Neural progenitor cell (in vitro differentiated cells): ENCODE data around the gene RCOR1. TPM values are rescaled to one million over a fixed set of nuclear protein-coding genes. Genes with fewer than 3 reads are reported as not detected.

Experiments
- DNase-seq: peaks from one replicate; pipeline ENCODE4 v3.0.0-alpha.2; 2016; ENCODE audit warnings: low spot score
- H2AFZ ChIP-seq: fragments of 200-600 bp; sonication (generic); replicated peaks from 2 replicates; pipeline ENCODE4 v1.6.1; 2016; ENCODE audit warnings: antibody characterized with exemption
- H3F3A ChIP-seq: fragments of 200-600 bp; sonication (generic); 2 replicates; pipeline ENCODE4 v1.6.1; 2016; ENCODE audit warnings: antibody characterized with exemption, low read depth
- H3K27ac ChIP-seq: fragments of 200-600 bp; sonication (generic); 2 replicates; pipeline ENCODE4 v1.5.1; 2016; ENCODE audit warnings: mild to moderate bottlenecking
- H3K27me3 ChIP-seq: fragments of 200-600 bp; sonication (generic); 2 replicates; pipeline ENCODE4 v1.6.1; 2016; ENCODE audit warnings: mild to moderate bottlenecking, moderate library complexity
- H3K36me3 ChIP-seq: fragments of 200-600 bp; sonication (generic); 2 replicates; pipeline ENCODE4 v1.5.1; 2016
- H3K4me1 ChIP-seq: fragments of 200-600 bp; sonication (generic); 2 replicates; pipeline ENCODE4 v1.6.1; 2016; ENCODE audit warnings: mixed run types
- H3K4me2 ChIP-seq: fragments of 200-600 bp; sonication (generic); 2 replicates; pipeline ENCODE4 v1.6.1; 2016
- H3K4me3 ChIP-seq: fragments of 200-600 bp; sonication (generic); 2 replicates; pipeline ENCODE4 v1.5.1; 2016
- H3K79me2 ChIP-seq: fragments of 200-600 bp; sonication (generic); 2 replicates; pipeline ENCODE4 v1.6.1; 2016; ENCODE audit warnings: low read depth
- H3K9ac ChIP-seq: fragments of 200-600 bp; sonication (generic); 2 replicates; pipeline ENCODE4 v1.6.1; 2016
- H3K9me3 ChIP-seq: fragments of 200-600 bp; sonication (generic); 2 replicates; pipeline ENCODE4 v1.5.1; 2016; ENCODE audit warnings: low read depth
- H4K20me1 ChIP-seq: fragments of 200-600 bp; sonication (generic); 2 replicates; pipeline ENCODE4 v1.6.1; 2016; ENCODE audit warnings: low read depth
- H3K27ac Mint-ChIP-seq: 3 replicates; pipeline ENCODE4 v1.8.0; 2021; ENCODE audit warnings: mixed read lengths
- H3K27me3 Mint-ChIP-seq: 2 replicates; pipeline ENCODE4 v1.8.0; 2022; ENCODE audit warnings: low read depth, mild to moderate bottlenecking, inconsistent platforms, moderate library complexity, mixed read lengths; ENCODE audit not compliant: insufficient read depth
- H3K36me3 Mint-ChIP-seq: 3 replicates; pipeline ENCODE4 v1.8.0; 2021; ENCODE audit warnings: mixed read lengths
- H3K4me1 Mint-ChIP-seq: 3 replicates; pipeline ENCODE4 v1.8.0; 2021; ENCODE audit warnings: mixed read lengths
- H3K4me3 Mint-ChIP-seq: 3 replicates; pipeline ENCODE4 v1.8.0; 2021; ENCODE audit warnings: mild to moderate bottlenecking, moderate library complexity, mixed read lengths
- H3K9me3 Mint-ChIP-seq: 3 replicates; pipeline ENCODE4 v1.8.0; 2020; ENCODE audit warnings: mixed read lengths
- EZH2 ChIP-seq: fragments of 200-600 bp; sonication (generic); IDR thresholded peaks from 2 replicates; pipeline ENCODE4 v1.6.1; 2017; ENCODE audit warnings: antibody characterized with exemption, mild to moderate bottlenecking, moderate library complexity
- EZH2phosphoT487 ChIP-seq: fragments of 200-600 bp; sonication (generic); IDR thresholded peaks from 2 replicates; pipeline ENCODE4 v1.6.1; 2017; ENCODE audit warnings: antibody characterized with exemption
- total RNA-seq: library from RNA; depleted of rRNA; stranded (reverse); fragments of >200 nt; gene quantifications from 2 replicates; pipeline ENCODE4 v1.2.3, GENCODE V29; 2015; ENCODE audit warnings: low replicate concordance
- TF ChIP-seq, protein P1 (sequence below): fragments of 200-600 bp; sonication (generic); IDR thresholded peaks from 2 replicates; pipeline ENCODE4 v1.5.1; 2017; ENCODE audit warnings: antibody characterized with exemption, mild to moderate bottlenecking

RCOR1 gene
- total RNA-seq, 1 donor from 2014 or later, result 33.7 TPM

DNA sequence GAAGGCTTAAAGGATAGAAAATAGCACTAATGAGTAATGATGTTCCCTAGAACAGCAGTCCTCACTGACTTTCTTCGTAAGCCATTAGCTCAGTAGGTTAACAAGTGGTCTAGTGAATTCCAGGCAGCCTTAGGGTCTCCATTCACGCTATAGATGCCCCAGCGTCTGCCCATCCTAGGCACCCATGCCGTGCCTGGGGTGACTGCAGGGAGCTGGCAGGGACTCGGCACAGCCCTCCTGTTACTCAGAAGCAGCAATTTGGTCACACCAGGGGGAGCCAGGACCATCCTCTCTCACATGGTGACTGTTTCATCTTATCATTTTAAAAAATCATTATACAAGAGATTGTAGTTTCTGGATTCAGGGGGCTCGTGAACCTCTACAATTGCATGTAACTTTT is 118.8 kb downstream of the RCOR1 start:
- H4K20me1 ChIP-seq, result no peaks in the 10 kb centered on the region
- H3K27ac ChIP-seq, result no peak overlapping the region
- peaks cover 4% of the 10 kb centered on the region for H3F3A ChIP-seq
- Mint-ChIP-seq H3K27ac (no peak overlapping the region), H3K27me3 (no peaks in the 10 kb centered on the region), H3K36me3 (peaks cover 28% of the 10 kb centered on the region), H3K9me3 (no peaks in the 10 kb centered on the region), H3K4me3 (no peak overlapping the region), H3K4me1 (no peaks in the 10 kb centered on the region)
- H3K79me2 ChIP-seq, result peaks cover 3% of the 10 kb centered on the region
- H3K9me3 ChIP-seq, result no peaks in the 10 kb centered on the region
- no peaks in the 10 kb centered on the region for H3K27me3 ChIP-seq
- no peak overlapping the region for H3K4me2 ChIP-seq
- no peak overlapping the region for H3K9ac ChIP-seq
- H3K4me1 ChIP-seq, result no peaks in the 10 kb centered on the region
- no peak overlapping the region for H2AFZ ChIP-seq
- DNase-seq, result no peak
- H3K36me3 ChIP-seq, result peaks cover 13% of the 10 kb centered on the region
- no peak for TF ChIP-seq EZH2
- H3K4me3 ChIP-seq, result no peak overlapping the region

DNA sequence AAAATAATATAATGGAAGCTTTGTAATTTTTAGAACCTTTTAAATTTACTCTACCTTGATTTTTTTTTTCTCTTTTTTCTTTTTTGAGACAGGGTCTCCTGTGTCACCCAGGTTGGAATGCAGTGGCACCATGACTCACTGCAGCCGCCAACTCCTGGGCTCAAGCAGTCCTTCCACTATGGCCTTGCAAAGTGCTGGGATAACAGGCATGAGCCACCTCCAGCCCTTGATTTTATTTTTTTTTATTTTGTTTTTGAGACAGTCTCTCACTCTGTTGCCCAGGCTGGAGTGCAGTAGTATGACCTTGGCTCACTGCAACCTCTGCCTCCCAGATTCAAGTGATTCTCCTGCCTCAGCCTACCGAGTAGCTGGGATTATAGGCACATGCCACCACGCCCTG is 119.5 kb downstream of the RCOR1 start:
- no peak overlapping the region for H3K4me3 ChIP-seq
- H3K9ac ChIP-seq, result no peak overlapping the region
- TF ChIP-seq EZH2phosphoT487 (no peak), EZH2 (no peak)
- TF ChIP-seq, protein P1, sequence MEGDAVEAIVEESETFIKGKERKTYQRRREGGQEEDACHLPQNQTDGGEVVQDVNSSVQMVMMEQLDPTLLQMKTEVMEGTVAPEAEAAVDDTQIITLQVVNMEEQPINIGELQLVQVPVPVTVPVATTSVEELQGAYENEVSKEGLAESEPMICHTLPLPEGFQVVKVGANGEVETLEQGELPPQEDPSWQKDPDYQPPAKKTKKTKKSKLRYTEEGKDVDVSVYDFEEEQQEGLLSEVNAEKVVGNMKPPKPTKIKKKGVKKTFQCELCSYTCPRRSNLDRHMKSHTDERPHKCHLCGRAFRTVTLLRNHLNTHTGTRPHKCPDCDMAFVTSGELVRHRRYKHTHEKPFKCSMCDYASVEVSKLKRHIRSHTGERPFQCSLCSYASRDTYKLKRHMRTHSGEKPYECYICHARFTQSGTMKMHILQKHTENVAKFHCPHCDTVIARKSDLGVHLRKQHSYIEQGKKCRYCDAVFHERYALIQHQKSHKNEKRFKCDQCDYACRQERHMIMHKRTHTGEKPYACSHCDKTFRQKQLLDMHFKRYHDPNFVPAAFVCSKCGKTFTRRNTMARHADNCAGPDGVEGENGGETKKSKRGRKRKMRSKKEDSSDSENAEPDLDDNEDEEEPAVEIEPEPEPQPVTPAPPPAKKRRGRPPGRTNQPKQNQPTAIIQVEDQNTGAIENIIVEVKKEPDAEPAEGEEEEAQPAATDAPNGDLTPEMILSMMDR, result no peak
- Mint-ChIP-seq H3K36me3 (peaks cover 25% of the 10 kb centered on the region), H3K4me3 (no peak overlapping the region), H3K4me1 (no peaks in the 10 kb centered on the region), H3K9me3 (no peaks in the 10 kb centered on the region), H3K27ac (no peak overlapping the region), H3K27me3 (no peaks in the 10 kb centered on the region)
- H3K27me3 ChIP-seq, result no peaks in the 10 kb centered on the region
- H3K27ac ChIP-seq, result no peak overlapping the region
- peaks cover 1% of the 10 kb centered on the region for H4K20me1 ChIP-seq
- peaks cover 3% of the 10 kb centered on the region for H3K79me2 ChIP-seq
- no peak overlapping the region for H2AFZ ChIP-seq
- no peaks in the 10 kb centered on the region for H3K9me3 ChIP-seq
- peaks cover 4% of the 10 kb centered on the region for H3F3A ChIP-seq
- peaks cover 12% of the 10 kb centered on the region for H3K36me3 ChIP-seq
- no peak overlapping the region for H3K4me2 ChIP-seq
- no peak for DNase-seq
- no peaks in the 10 kb centered on the region for H3K4me1 ChIP-seq

DNA sequence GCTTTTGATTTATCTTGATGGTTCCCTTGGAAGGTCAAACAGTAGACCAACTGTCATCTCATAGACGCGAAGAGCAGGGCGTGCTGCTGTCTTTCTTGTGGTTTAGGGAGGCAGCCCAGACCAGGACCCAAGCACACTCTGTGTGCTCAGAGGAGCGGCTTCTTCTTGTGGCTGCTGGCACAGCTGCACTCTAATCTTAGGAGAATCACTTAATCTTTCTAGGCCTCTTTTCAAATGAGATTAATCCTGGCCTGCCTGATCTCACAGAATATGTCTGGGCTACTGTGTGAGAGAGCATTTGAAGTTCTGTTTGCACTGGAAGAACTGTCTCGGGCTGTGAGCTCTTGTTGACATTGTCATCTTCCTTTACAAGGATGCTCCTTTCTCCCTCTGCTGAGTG is 124.8 kb downstream of the RCOR1 start:
- Histone ChIP-seq H3K27me3 (no peaks in the 10 kb centered on the region), H3K9me3 (no peaks in the 10 kb centered on the region), H3K4me2 (no peak overlapping the region), H3K79me2 (peaks cover 3% of the 10 kb centered on the region), H3F3A (no peaks in the 10 kb centered on the region), H3K4me3 (no peak overlapping the region), H3K27ac (no peak overlapping the region), H3K4me1 (no peaks in the 10 kb centered on the region), H2AFZ (no peak overlapping the region), H4K20me1 (peaks cover 12% of the 10 kb centered on the region), H3K36me3 (peaks cover 5% of the 10 kb centered on the region), H3K9ac (no peak overlapping the region)
- H3K27ac Mint-ChIP-seq, result peak overlapping the region; percentile 32
- peak; percentile 49 for DNase-seq
- H3K4me3 Mint-ChIP-seq, result no peak overlapping the region
- H3K9me3 Mint-ChIP-seq, result no peaks in the 10 kb centered on the region
- H3K4me1 Mint-ChIP-seq, result peaks cover 6% of the 10 kb centered on the region
- H3K36me3 Mint-ChIP-seq, result peaks cover 36% of the 10 kb centered on the region
- H3K27me3 Mint-ChIP-seq, result no peaks in the 10 kb centered on the region
- no peak for TF ChIP-seq EZH2
- TF ChIP-seq, protein P1, result no peak
- TF ChIP-seq EZH2phosphoT487, result no peak

DNA sequence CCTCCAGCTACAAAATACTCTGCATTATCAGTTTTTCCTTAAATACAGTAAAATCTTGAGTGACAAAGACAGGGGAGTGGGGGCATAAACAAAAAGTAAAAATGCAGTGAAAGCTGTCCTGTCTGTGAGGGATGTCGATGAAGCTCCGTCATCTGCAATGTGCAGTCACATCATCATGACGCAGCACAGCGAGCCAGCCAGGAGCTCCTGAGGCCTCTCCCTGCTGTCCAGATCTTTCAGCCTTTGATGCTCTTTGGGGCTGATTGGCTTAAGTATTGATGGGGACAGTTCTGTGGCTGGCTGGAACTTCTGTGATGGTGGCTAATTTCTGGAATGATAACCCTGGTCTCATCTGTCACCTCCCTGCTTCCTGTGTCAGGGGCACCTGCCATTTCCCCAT is 130.2 kb downstream of the RCOR1 start:
- H3F3A ChIP-seq, result no peaks in the 10 kb centered on the region
- H3K36me3 Mint-ChIP-seq, result peaks cover 45% of the 10 kb centered on the region
- H3K36me3 ChIP-seq, result peaks cover 14% of the 10 kb centered on the region
- H3K9me3 ChIP-seq, result no peaks in the 10 kb centered on the region
- peak overlapping the region; percentile 21 for H3K27ac Mint-ChIP-seq
- H3K9ac ChIP-seq, result no peak overlapping the region
- TF ChIP-seq, protein P1, result no peak
- TF ChIP-seq EZH2phosphoT487 (no peak), EZH2 (no peak)
- H3K9me3 Mint-ChIP-seq, result no peaks in the 10 kb centered on the region
- H3K27ac ChIP-seq, result no peak overlapping the region
- peaks cover 3% of the 10 kb centered on the region for H3K27me3 Mint-ChIP-seq
- no peaks in the 10 kb centered on the region for H3K4me1 Mint-ChIP-seq
- DNase-seq, result no peak
- H3K27me3 ChIP-seq, result no peaks in the 10 kb centered on the region
- H3K4me3 Mint-ChIP-seq, result no peak overlapping the region
- H3K4me1 ChIP-seq, result no peaks in the 10 kb centered on the region
- H4K20me1 ChIP-seq, result peaks cover 5% of the 10 kb centered on the region
- no peak overlapping the region for H2AFZ ChIP-seq
- H3K79me2 ChIP-seq, result no peaks in the 10 kb centered on the region
- H3K4me3 ChIP-seq, result no peak overlapping the region
- H3K4me2 ChIP-seq, result no peak overlapping the region
